ENCODE results near the gene GEMIN8. TPM values are rescaled to one million over a fixed set of nuclear protein-coding genes. Genes with fewer than 3 reads are reported as not detected.

Gene GEMIN8
- total and polyA plus RNA-seq, 2 of the 8 experiments (the other 6 are each of a cell fraction or from before 2014, with no cell fraction given) = 18.2 to 31.4 TPM

DNA sequence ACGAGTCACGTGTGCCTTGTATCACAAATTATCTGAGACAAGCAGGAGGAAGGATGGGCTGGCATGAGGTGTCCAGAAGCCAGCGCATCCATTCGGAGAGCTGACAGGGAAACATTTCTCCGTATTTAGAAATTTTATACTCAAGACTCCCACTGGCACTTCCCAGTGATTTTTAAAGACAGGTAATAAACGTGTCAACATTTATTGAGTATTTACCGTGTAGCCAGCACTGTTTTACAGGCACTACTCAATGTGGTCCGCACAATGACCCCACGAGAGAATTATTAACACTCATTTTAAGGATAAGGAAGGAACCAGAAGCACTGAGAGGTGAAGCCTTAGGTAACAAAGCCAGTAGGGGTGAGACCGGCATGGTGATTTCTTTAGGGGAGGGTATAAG lies 23.2 kb downstream of the GEMIN8 start (continued):
- TF ChIP-seq, protein P1, sequence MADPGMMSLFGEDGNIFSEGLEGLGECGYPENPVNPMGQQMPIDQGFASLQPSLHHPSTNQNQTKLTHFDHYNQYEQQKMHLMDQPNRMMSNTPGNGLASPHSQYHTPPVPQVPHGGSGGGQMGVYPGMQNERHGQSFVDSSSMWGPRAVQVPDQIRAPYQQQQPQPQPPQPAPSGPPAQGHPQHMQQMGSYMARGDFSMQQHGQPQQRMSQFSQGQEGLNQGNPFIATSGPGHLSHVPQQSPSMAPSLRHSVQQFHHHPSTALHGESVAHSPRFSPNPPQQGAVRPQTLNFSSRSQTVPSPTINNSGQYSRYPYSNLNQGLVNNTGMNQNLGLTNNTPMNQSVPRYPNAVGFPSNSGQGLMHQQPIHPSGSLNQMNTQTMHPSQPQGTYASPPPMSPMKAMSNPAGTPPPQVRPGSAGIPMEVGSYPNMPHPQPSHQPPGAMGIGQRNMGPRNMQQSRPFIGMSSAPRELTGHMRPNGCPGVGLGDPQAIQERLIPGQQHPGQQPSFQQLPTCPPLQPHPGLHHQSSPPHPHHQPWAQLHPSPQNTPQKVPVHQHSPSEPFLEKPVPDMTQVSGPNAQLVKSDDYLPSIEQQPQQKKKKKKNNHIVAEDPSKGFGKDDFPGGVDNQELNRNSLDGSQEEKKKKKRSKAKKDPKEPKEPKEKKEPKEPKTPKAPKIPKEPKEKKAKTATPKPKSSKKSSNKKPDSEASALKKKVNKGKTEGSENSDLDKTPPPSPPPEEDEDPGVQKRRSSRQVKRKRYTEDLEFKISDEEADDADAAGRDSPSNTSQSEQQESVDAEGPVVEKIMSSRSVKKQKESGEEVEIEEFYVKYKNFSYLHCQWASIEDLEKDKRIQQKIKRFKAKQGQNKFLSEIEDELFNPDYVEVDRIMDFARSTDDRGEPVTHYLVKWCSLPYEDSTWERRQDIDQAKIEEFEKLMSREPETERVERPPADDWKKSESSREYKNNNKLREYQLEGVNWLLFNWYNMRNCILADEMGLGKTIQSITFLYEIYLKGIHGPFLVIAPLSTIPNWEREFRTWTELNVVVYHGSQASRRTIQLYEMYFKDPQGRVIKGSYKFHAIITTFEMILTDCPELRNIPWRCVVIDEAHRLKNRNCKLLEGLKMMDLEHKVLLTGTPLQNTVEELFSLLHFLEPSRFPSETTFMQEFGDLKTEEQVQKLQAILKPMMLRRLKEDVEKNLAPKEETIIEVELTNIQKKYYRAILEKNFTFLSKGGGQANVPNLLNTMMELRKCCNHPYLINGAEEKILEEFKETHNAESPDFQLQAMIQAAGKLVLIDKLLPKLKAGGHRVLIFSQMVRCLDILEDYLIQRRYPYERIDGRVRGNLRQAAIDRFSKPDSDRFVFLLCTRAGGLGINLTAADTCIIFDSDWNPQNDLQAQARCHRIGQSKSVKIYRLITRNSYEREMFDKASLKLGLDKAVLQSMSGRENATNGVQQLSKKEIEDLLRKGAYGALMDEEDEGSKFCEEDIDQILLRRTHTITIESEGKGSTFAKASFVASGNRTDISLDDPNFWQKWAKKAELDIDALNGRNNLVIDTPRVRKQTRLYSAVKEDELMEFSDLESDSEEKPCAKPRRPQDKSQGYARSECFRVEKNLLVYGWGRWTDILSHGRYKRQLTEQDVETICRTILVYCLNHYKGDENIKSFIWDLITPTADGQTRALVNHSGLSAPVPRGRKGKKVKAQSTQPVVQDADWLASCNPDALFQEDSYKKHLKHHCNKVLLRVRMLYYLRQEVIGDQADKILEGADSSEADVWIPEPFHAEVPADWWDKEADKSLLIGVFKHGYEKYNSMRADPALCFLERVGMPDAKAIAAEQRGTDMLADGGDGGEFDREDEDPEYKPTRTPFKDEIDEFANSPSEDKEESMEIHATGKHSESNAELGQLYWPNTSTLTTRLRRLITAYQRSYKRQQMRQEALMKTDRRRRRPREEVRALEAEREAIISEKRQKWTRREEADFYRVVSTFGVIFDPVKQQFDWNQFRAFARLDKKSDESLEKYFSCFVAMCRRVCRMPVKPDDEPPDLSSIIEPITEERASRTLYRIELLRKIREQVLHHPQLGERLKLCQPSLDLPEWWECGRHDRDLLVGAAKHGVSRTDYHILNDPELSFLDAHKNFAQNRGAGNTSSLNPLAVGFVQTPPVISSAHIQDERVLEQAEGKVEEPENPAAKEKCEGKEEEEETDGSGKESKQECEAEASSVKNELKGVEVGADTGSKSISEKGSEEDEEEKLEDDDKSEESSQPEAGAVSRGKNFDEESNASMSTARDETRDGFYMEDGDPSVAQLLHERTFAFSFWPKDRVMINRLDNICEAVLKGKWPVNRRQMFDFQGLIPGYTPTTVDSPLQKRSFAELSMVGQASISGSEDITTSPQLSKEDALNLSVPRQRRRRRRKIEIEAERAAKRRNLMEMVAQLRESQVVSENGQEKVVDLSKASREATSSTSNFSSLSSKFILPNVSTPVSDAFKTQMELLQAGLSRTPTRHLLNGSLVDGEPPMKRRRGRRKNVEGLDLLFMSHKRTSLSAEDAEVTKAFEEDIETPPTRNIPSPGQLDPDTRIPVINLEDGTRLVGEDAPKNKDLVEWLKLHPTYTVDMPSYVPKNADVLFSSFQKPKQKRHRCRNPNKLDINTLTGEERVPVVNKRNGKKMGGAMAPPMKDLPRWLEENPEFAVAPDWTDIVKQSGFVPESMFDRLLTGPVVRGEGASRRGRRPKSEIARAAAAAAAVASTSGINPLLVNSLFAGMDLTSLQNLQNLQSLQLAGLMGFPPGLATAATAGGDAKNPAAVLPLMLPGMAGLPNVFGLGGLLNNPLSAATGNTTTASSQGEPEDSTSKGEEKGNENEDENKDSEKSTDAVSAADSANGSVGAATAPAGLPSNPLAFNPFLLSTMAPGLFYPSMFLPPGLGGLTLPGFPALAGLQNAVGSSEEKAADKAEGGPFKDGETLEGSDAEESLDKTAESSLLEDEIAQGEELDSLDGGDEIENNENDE (IDR thresholded peaks at IDR 0.05; ENCODE audit: insufficient replicate concordance, low read length) = no peak
- TF ChIP-seq POLR2AphosphoS5 (IDR thresholded peaks at IDR 0.05; ENCODE audit: low read depth, low read length) (no peak), CBX5 (IDR thresholded peaks at IDR 0.05; ENCODE audit: low read depth, low read length) (no peak), HDAC6 (IDR thresholded peaks at IDR 0.05; ENCODE audit: low read depth, low read length) (no peak)

All from H1 (cell line).